GM19099 (cell line): ENCODE measurements around the gene TM9SF2.

Experiments used
- POLR2A ChIP-seq: IDR thresholded peaks from 3 replicates; pipeline ENCODE4 v1.6.1; 2011; ENCODE audit warnings: low read depth; ENCODE audit not compliant: insufficient read length; ENCODE audit errors: extremely low read depth

Gene TM9SF2

DNA sequence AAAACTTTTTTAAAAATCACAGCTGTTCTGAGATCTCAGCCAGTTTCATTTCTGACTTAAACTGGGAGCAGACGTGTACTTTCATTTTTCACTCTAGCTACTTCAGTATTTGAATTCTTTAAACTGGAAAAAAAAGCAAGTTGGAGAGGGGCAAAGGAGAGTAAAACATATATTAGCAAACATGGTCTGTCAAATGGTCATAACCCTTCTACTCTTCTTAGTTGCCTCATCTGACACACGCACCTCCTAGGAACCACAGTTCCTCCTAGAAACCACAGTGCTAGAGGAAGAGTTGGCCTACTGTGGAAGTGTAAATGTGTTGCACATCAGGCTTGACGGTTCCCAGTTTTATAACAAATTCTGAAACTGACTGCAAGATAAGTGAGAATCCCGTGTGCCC lies 47.2 kb downstream of the TM9SF2 start:
- TF ChIP-seq POLR2A = no peak

DNA sequence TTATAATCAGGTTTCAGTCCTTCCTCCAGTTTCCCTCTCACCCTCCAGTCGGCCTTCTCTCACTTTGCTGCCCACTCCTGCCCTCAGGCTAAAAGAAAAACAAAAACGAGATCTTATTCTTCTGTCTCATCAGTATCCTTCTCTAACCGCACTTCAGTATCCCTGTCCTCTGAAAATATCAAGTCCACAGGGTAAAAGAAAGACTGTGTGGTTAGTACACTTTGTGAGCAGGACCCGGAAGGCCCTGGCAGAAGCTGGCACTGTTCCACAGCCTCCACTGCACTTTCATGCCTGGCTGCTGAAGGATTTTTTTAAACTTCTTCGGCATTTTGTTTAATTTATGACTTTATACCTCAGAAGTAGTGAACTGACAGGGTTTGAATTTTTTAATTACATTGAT lies 51.8 kb downstream of the TM9SF2 start:
- no peak for TF ChIP-seq POLR2A

DNA sequence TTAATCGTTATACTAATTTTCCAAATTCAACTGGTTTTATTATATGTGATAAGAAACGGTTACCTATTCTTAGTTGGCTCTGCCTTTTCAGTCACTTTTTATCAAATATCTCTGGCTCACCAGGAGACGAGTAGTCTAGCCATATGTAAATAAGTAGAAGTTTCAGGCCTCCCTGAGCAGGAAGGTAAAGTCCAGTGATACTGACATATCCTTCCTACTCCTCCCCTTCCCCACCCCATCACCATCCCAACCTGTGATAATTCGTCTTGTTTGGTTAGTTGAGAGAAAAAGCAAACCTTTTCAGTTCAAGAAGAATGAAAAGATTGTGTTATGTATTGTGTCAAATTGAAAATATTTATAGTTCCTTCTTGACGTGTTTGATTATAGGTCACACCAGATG lies 53.9 kb downstream of the TM9SF2 start:
- no peak for TF ChIP-seq POLR2A

DNA sequence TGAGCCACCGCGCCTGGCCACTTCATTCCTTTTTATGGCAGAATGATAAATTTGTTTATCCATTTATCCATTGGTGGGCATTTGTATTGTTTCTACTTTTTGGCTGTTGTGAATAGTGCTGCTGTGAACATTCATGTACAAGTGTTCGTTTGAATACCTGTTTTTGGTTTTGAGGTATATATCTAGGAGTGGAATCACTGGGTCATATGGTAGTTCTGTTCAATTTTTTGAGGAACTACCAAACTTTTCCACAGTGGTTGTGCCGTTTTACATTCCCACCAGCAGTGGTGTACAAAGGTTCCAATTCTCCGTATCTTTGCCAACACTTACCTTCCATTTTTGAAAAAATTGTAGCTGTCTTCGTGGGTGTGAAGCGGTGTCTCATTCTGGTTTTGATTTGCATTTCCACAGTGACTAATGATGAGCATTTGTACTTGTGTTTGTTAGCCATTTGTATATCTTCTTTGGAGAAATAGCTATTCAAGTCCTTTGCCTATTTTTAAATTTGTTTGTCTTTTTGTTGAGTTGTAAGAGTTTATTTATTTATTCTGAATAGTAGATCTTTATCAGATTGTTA lies 55.7 kb downstream of the TM9SF2 start:
- TF ChIP-seq POLR2A = no peak

DNA sequence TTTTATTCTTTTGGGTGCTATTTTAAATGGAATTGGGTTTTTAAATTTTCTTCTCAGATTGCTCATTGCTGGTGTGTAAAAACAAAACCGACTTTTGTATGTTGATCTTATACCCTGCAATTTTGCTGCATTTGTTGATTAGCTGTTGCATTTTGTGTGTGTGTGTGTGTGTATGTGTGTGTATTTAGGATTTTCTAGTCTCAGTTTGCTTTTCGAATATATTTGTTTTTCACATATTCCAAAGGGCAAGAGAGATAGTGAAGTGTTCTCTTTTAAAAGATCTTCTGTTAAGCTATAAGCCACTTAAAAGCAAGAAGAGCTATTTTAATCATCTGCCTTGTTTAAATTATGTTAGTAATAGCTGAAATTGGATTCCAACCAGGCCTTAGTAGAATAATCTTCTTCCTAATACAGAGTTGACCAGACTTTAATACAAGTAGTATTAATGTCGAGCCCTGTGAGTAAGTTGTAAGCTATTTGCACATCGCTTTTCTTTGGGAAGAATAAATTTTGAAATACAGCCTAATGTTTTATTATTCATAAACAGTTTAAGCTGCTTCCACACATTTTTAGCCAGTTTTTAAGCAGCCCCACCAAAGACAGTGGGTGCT lies 57.4 kb downstream of the TM9SF2 start:
- TF ChIP-seq POLR2A = no peak

DNA sequence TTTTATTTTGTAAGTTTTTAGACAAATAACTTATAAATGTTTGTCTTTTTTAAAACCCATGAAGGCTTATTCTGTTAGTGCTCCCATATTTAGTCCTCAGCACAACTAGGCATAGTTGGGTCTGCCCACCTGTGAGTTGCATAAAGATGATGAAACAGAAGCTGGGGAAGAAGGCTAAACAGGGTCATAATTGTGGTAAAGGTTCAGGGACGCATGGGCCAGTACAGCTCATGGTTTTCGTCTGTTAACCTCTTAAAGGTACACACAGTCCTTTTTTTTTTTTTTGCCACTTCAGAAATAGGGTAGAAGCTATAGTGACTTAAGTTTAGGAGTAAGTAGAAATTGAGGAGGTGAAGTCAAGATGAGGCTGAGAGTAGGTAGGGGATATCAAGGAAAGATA lies 58.3 kb downstream of the TM9SF2 start:
- no peak for TF ChIP-seq POLR2A

DNA sequence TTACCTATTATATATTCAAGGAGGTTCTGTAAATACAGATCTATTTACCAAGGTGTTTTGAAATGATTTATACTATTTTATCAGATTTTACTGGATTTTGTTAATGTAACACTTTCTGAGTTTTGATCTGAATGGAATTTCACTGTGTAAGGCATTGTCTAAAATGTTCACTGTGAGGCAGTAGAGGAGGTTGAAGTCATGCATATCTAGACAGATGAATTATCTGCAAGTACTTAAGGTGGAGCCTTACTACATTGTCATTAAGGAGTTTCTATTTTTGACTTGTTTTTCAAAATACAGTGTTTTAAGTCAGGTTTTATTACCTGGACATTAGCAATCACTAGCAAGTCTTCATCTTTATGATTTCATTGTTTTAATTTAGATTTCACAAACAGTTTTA lies 62.1 kb downstream of the TM9SF2 start:
- no peak for TF ChIP-seq POLR2A

DNA sequence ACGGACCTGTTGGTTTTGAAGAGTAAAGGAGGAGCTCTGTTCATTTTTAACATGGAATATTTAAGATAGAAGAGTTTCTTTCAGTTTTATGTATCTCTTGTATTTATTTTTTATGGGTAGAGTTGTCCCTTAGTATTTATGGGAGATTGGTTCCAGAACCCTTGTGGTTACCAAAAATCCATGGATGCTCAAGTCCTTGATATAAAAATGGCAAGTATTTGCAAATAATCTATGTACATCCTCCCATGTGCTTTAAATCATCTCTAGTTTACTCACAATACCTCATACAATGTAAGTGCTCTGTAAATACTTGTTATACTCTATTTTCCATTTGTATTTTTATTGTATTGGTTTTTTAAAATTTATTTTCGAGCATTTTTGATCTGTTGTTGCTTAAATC lies 63.1 kb downstream of the TM9SF2 start:
- no peak for TF ChIP-seq POLR2A

DNA sequence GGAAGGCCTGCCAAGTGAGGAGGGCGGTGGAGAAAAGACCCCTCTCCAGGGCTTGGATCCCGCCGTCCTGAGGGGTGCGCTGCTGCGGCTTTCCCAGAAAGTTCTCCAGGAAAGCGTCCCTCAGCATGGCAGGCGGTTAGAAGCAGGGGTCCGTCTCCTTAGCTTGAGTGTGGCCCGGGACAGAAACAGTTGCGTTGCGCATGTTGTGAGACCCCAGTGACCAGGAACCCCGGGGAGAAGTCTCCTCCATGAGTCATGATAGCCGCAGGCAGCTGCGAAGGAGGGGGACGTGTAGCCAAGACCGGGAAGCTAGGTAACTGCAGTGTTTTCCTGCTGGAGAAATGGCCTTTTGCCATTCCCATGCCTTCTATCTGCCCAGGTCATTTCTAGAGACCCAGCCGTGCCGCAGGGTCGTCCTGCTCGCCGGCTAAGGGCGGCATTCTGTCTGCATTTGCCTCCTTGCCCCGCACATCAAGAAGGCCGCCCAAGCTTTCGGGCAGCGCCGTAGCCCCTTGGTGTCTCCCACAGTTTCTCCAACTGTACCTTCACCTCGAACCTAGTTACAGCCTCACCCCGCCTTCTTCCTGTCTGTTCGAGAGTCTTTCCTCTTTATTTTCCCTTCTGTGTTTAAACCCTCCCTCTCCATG lies 64.3 kb downstream of the TM9SF2 start:
- no peak for TF ChIP-seq POLR2A

DNA sequence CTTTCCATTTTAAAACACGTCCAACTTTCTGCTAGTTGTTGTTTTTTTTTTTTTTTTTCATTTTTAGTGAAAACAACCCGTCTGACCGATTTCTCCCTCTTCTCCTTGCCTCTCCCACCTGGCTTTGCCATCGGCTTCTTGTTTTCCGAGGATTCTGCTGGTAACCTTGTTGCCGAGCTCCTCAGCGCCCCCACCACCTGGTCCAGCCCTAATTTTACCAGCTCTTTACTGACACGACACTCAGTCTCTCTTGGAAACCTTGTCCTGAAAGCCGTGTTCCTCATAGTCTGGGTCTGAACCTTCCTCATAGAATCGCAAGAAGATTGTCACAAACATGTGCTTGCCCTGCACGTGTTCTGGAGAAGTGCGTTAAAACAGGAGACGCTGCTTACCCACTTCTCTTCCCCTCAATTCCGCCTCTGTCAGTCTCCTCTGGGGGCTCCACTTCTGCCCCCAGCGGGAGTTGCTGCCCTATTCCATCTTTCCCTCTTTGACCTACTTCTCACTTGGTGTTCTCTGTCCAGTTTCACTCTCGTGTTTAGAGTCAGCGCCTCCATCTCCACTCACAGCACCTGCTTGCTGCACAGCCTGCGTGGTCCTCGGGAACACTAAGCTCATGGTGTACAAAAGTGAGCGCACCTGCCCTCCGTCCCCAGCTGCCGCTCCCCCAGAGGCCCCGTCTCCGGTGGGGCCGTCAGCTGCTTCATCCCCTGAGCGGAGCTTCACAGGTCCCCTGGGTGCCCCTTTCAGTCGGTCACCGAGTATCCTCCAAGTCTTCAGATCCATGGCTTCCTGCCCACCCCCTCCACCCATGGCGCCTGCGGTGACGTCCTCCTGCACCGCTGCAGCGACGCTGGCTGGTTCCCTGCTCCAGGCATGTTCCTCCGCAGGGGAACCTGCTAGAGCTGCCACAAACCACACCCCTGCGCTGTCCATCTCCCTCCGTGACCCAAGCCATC lies 65.1 kb downstream of the TM9SF2 start:
- TF ChIP-seq POLR2A = no peak

DNA sequence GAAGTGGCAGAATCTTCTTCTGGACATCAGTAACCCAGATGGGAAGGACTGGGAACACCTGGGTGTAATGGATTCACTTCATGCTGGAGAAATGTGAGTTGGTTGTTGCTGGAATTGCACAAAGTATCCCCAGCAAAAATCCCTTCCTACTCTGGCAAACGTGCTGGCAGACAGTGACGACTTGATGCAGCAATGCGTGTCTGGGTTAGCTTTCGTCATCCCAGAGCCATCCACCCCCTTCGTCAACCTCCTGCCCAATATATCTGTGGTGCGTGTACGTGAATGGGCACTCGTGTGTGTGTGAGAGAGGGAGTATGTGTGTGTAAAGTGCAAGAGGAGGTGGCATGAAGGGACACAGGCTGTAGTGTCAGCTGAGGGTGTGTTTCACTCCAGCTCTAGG lies 70.9 kb downstream of the TM9SF2 start:
- no peak for TF ChIP-seq POLR2A

DNA sequence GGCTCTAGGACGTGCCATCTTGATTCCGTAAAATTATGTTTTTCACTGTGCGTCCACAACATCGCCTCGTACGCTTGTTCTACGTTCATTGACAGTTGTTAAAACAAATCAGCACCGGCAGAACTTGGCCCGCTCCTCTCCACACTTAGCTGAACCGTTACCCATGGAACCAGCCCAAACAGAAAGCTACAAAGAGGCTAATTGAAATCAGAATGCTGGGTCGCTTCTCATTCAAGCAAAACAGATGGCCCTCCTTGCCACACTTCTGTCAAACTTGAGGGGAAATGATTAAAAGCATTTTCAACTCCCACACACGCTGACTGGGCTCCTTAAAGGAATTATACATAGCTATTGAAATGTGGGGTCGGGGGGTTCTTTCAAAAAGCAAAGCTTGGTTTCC lies 71.6 kb downstream of the TM9SF2 start:
- TF ChIP-seq POLR2A = no peak

DNA sequence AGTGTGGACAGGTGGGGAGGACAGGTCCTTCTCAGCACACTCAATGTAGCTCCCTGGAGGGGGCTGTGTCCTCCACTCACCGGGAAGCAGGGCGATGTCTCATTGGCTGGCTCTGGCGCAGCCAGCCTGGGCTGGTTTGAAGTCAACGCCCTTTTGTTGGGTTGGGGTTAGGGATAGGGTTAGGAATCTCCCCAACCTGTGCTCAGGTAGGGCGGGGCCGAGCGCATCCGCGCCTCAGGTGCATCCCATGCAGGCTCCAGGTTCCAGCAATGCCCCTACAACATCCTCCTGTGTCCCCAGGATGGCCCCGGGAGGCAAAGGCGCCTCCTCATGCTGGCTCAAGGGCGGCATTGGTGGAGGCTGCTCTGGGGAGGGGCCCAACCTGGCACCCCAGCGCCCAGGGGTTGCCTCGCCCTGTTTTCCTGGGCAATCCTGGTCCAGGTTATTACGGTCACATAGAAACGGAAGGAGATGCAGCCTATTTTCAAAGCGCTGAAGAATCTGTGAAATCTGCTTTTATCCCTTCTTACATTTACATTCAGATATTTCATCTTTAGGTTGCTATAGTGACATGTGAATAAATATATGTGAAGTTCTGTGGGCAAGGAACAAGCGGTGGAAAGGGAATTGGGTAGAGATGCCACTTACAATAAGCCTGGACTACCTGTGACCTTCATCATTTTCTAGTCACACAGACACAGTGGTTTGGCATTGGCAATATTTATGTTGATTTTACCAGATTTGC lies 74.3 kb downstream of the TM9SF2 start:
- no peak for TF ChIP-seq POLR2A

DNA sequence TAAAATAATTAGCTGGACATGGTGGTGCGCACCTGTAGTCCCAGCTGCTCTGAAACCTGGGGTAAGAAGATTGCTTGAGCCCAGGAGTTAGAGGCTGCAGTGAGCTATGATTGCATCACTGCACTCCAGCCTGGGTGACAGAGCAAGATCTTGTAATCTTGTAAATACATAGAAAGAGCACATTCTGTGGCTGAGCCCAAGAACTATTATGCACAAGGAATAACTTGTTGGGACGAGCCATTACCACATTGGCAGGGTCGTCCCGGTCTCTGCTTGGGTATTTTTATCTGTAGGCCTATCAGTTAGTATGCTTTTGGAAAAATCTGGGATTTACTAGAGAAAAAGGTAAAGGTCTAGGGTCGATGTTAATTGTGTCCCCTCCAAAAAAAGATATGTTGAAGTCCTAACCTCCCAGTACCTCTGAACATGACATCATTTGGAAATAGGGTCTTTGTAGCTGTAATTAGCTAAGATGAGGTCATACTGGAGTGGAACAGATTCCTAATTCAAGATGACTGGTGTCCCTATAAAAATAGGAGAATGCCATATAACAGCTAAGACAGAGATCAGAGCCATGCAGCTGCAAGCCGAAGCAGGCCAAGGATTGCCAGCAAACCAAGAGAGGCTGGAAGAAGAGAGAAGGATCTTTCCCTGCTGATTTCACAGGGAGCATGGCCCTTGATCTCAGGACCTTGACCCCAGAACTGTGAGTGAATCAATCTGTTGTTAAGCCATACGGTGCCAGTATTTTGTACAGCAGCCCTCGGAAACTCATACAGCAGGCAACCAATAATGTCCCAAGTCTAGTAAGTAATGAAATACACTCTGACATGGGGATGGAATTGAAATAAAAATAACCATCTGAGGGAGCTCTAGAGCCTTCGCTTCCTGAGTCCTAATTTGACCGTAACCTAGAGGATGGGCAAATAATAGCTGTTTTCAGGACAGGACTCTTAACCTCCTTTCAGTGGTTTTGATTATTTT lies 77.0 kb downstream of the TM9SF2 start:
- no peak for TF ChIP-seq POLR2A
